MM.1S (cell line): Measurements from ENCODE around the gene TAS2R60.
"Not testable (repeated sequence)": the region's sequence is repeated elsewhere in the genome, so short reads cannot be mapped to it uniquely, and the experiment has no call there.

ENCODE experiments used
- DNase-seq: peaks from one replicate; pipeline ENCODE4 v3.0.0-alpha.2; 2015
- H2AFZ ChIP-seq: fragments of 300-600 bp; sonication (generic); 2 replicates; pipeline ENCODE4 v1.6.0; 2016; ENCODE audit warnings: antibody characterized with exemption, low read length
- H3F3A ChIP-seq: fragments of 300-600 bp; sonication (generic); 2 replicates; pipeline ENCODE4 v1.6.1; 2016; ENCODE audit warnings: mild to moderate bottlenecking, antibody characterized with exemption, low read length, moderate library complexity, mixed read lengths; ENCODE audit not compliant: insufficient read depth
- H3K27ac ChIP-seq: fragments of 300-600 bp; sonication (generic); 2 replicates; pipeline ENCODE4 v1.5.1; 2016; ENCODE audit warnings: mild to moderate bottlenecking, low read length
- H3K27me3 ChIP-seq: fragments of 300-600 bp; sonication (generic); replicated peaks from 2 replicates; pipeline ENCODE4 v1.6.0; 2016; ENCODE audit warnings: low read length; ENCODE audit not compliant: insufficient read depth
- H3K36me3 ChIP-seq: fragments of 300-600 bp; sonication (generic); replicated peaks from 2 replicates; pipeline ENCODE4 v1.6.1; 2016; ENCODE audit warnings: mild to moderate bottlenecking, low read length, mixed read lengths; ENCODE audit not compliant: insufficient read depth
- H3K4me1 ChIP-seq: fragments of 300-600 bp; sonication (generic); 2 replicates; pipeline ENCODE4 v1.6.1; 2016; ENCODE audit warnings: low read length, mixed read lengths
- H3K4me2 ChIP-seq: fragments of 300-600 bp; sonication (generic); 2 replicates; pipeline ENCODE4 v1.6.0; 2016; ENCODE audit warnings: low read depth, low read length
- H3K4me3 ChIP-seq: fragments of 300-600 bp; sonication (generic); 2 replicates; pipeline ENCODE4 v1.5.1; 2016; ENCODE audit warnings: low read length, mixed read lengths
- H3K79me2 ChIP-seq: fragments of 300-600 bp; sonication (generic); 2 replicates; pipeline ENCODE4 v1.6.1; 2016; ENCODE audit warnings: mixed run types, low read length, mixed read lengths
- H3K9ac ChIP-seq: fragments of 300-600 bp; sonication (generic); 2 replicates; pipeline ENCODE4 v1.6.1; 2016; ENCODE audit warnings: low read length, mixed read lengths
- H3K9me2 ChIP-seq: fragments of 300-600 bp; sonication (generic); replicated peaks from 2 replicates; pipeline ENCODE4 v1.6.1; 2016; ENCODE audit warnings: mild to moderate bottlenecking, low read length, mixed read lengths; ENCODE audit not compliant: insufficient read depth
- H3K9me3 ChIP-seq: fragments of 300-600 bp; sonication (generic); replicated peaks from 2 replicates; pipeline ENCODE4 v1.6.1; 2016; ENCODE audit warnings: mild to moderate bottlenecking, low read length, mixed read lengths; ENCODE audit not compliant: insufficient read depth
- H4K20me1 ChIP-seq: fragments of 300-600 bp; sonication (generic); 2 replicates; pipeline ENCODE4 v1.6.1; 2016; ENCODE audit warnings: mild to moderate bottlenecking, low read length, moderate library complexity, mixed read lengths; ENCODE audit not compliant: insufficient read depth
- CTCF ChIP-seq: fragments of 300-600 bp; sonication (generic); IDR thresholded peaks from 2 replicates; pipeline ENCODE4 v1.5.1; 2016; ENCODE audit warnings: antibody characterized with exemption, low read length, mixed read lengths
- EZH2 ChIP-seq: fragments of 300-600 bp; sonication (generic); optimal IDR thresholded peaks from 2 replicates; pipeline ENCODE3; 2017; ENCODE audit warnings: low read depth, mild to moderate bottlenecking, antibody characterized with exemption, low read length, mixed read lengths
- EZH2phosphoT487 ChIP-seq: fragments of 300-600 bp; sonication (generic); IDR thresholded peaks from 2 replicates; pipeline ENCODE4 v1.6.1; 2018; ENCODE audit warnings: antibody characterized with exemption, low read length

The TAS2R60 gene

GRCh38 chr7:143413123-143413522 is 30.1 kb upstream of the TAS2R60 start:
- no peak overlapping the region for H3K27ac ChIP-seq
- H4K20me1 ChIP-seq, result no peaks in the 10 kb centered on the region
- no peaks in the 10 kb centered on the region for H3K9me3 ChIP-seq
- DNase-seq, result no peak
- H3K9ac ChIP-seq, result no peak overlapping the region
- H3K9me2 ChIP-seq, result no peaks in the 10 kb centered on the region
- H3K4me2 ChIP-seq, result no peak overlapping the region
- no peak overlapping the region for H2AFZ ChIP-seq
- H3K4me3 ChIP-seq, result no peak overlapping the region
- TF ChIP-seq EZH2phosphoT487, result no peak
- TF ChIP-seq EZH2, result no peak
- TF ChIP-seq CTCF, result no peak
- H3K4me1 ChIP-seq, result peaks cover 6% of the 10 kb centered on the region
- H3F3A ChIP-seq, result no peaks in the 10 kb centered on the region
- peaks cover 2% of the 10 kb centered on the region for H3K27me3 ChIP-seq
- H3K36me3 ChIP-seq, result no peaks in the 10 kb centered on the region
- H3K79me2 ChIP-seq, result no peaks in the 10 kb centered on the region

GRCh38 chr7:143415209-143415608 is 28.0 kb upstream of the TAS2R60 start:
- not testable (repeated sequence) for H3K4me1 ChIP-seq, H3K4me2 ChIP-seq, H3K27ac ChIP-seq

GRCh38 chr7:143415742-143416397 is 27.4 kb upstream of the TAS2R60 start:
- H3K9ac ChIP-seq, result no peak overlapping the region
- no peaks in the 10 kb centered on the region for H3K9me3 ChIP-seq
- H3K4me1 ChIP-seq, result no peaks in the 10 kb centered on the region
- H3K9me2 ChIP-seq, result no peaks in the 10 kb centered on the region
- TF ChIP-seq EZH2, result no peak
- TF ChIP-seq CTCF, result no peak
- TF ChIP-seq EZH2phosphoT487, result no peak
- no peaks in the 10 kb centered on the region for H3K79me2 ChIP-seq
- H3K36me3 ChIP-seq, result no peaks in the 10 kb centered on the region
- H4K20me1 ChIP-seq, result no peaks in the 10 kb centered on the region
- no peaks in the 10 kb centered on the region for H3K27me3 ChIP-seq
- no peak overlapping the region for H3K4me2 ChIP-seq
- H2AFZ ChIP-seq, result no peak overlapping the region
- H3K27ac ChIP-seq, result no peak overlapping the region
- H3F3A ChIP-seq, result no peaks in the 10 kb centered on the region
- H3K4me3 ChIP-seq, result no peak overlapping the region
- DNase-seq, result no peak

More at GRCh38 chr7:143415209-143415608, 28.0 kb upstream of the TAS2R60 start:
- H3K27me3 ChIP-seq, DNase-seq, H3K9me2 ChIP-seq, H3K36me3 ChIP-seq, H3K4me3 ChIP-seq, H3K79me2 ChIP-seq, H4K20me1 ChIP-seq, H3K9ac ChIP-seq, H2AFZ ChIP-seq, H3F3A ChIP-seq, H3K9me3 ChIP-seq: not testable (repeated sequence)

- no peak overlapping the region for H3K4me3 ChIP-seq
- no peaks in the 10 kb centered on the region for H3K27me3 ChIP-seq
- no peaks in the 10 kb centered on the region for H3K79me2 ChIP-seq
- no peak overlapping the region for H2AFZ ChIP-seq
- no peaks in the 10 kb centered on the region for H3K36me3 ChIP-seq
- no peaks in the 10 kb centered on the region for H3K4me1 ChIP-seq
- H3K9me2 ChIP-seq, result no peaks in the 10 kb centered on the region
- no peaks in the 10 kb centered on the region for H4K20me1 ChIP-seq
- H3K9ac ChIP-seq, result no peak overlapping the region
- H3K27ac ChIP-seq, result no peak overlapping the region
- H3F3A ChIP-seq, result no peaks in the 10 kb centered on the region
- TF ChIP-seq CTCF (peak; percentile 87), EZH2 (no peak), EZH2phosphoT487 (no peak)
- H3K4me2 ChIP-seq, result no peak overlapping the region
- H3K9me3 ChIP-seq, result no peaks in the 10 kb centered on the region
- DNase-seq, result peak; percentile 64
These were observed 26.6 kb upstream of the TAS2R60 start for GRCh38 chr7:143416565-143417149.
